HCT116 (cell line): ENCODE measurements around the gene SLIT1. TPM values are rescaled to one million over a fixed set of nuclear protein-coding genes. Genes with fewer than 3 reads are reported as not detected.
A peak's percentile ranks its signal among the peaks of the same experiment; 100 is the strongest.

Experiments used
- ATAC-seq: fragments of 200-7000 bp; cut with Tn5 transposase; 2 replicates; pipeline ENCODE4 v1.9.1; 2020; ENCODE audit warnings: mild to moderate bottlenecking, moderate library complexity
- BruUV-seq: library from RNA; stranded (reverse); fragments of 400-500 nt; replicated peaks from 2 replicates; lab custom pipeline; 2021; lab: Mats Ljungman, UMichigan
- CTCF ChIA-PET: fragments of 300-600 bp; sonication (Branson Sonifier 250); formaldehyde crosslinking; loops from one replicate; lab custom pipeline; 2021; ENCODE audit warnings: antibody characterized with exemption; lab: Charles Lee
- POLR2A ChIA-PET: fragments of 300-600, 350-600 bp; sonication (Branson Sonifier 250); formaldehyde crosslinking; loops from one replicate; lab custom pipeline; 2021; ENCODE audit warnings: antibody characterized with exemption; lab: Charles Lee
- RAD21 ChIA-PET, 2 experiments: fragments of 300-600 bp; sonication (Branson Sonifier 250); formaldehyde crosslinking; loops; one replicate each; lab custom pipeline; 2023; ENCODE audit warnings: low total read pairs in 2 of 2; ENCODE audit not compliant: uncharacterized antibody in 2 of 2, unreplicated experiment in 2 of 2, low non-redundant PET in 1 of 2; lab: Charles Lee
- DNase-seq: peaks from one replicate; pipeline ENCODE4 v3.0.0-alpha.2; 2010; ENCODE audit warnings: low read depth, low spot score
- H2AFZ ChIP-seq: fragments of 200-600 bp; shearing (Covaris generic), sonication (generic); 2 replicates; pipeline ENCODE4 v1.6.1; 2017; ENCODE audit warnings: low read depth, mixed run types, mixed read lengths, antibody characterized with exemption, low read length; ENCODE audit not compliant: poor library complexity, severe bottlenecking
- H3K27ac ChIP-seq: 2 replicates; pipeline ENCODE4 v1.5.1; 2012; ENCODE audit warnings: low read depth, low read length
- H3K27me3 ChIP-seq: fragments of 200-600 bp; sonication (generic); 2 replicates; pipeline ENCODE4 v1.6.1; 2016; ENCODE audit warnings: mixed run types, low read length, mixed read lengths; ENCODE audit not compliant: insufficient read depth
- H3K36me3 ChIP-seq, 2 experiments: fragments of 200-500 bp in 1 of 2; fragments of 200-600 bp in 1 of 2; sonication (Bioruptor generic) in 1 of 2; sonication (generic) in 1 of 2; 2 replicates each; pipeline versions ENCODE4 v1.5.1 to v1.6.1; 2014 to 2016; ENCODE audit warnings: low read length in 2 of 2, inconsistent platforms in 1 of 2, mixed read lengths in 1 of 2, mixed run types in 1 of 2; ENCODE audit not compliant: insufficient read depth in 2 of 2, control insufficient read depth in 1 of 2
- H3K4me1 ChIP-seq, 2 experiments: fragments of 200-600 bp in 1 of 2; sonication (generic) in 1 of 2; 2 replicates each; pipeline versions ENCODE4 v1.5.1 to v1.6.1; 2012 to 2017; ENCODE audit warnings: low read length in 2 of 2, inconsistent platforms in 1 of 2, mild to moderate bottlenecking in 1 of 2, mixed read lengths in 1 of 2, mixed run types in 1 of 2, moderate library complexity in 1 of 2; ENCODE audit not compliant: insufficient read depth in 2 of 2, control insufficient read depth in 1 of 2
- H3K4me2 ChIP-seq: fragments of 200-600 bp; sonication (generic); 2 replicates; pipeline ENCODE4 v1.6.1; 2017; ENCODE audit warnings: mixed run types, low read length, mixed read lengths
- H3K4me3 ChIP-seq, 2 experiments: fragments of 200-600 bp in 1 of 2; sonication (generic) in 1 of 2; replicated peaks in 1 of 2; 2 replicates each; pipeline ENCODE4 v1.5.1; 2011 to 2016; ENCODE audit warnings: low read length in 2 of 2, control low read depth in 1 of 2, low read depth in 1 of 2, mild to moderate bottlenecking in 1 of 2, mixed read lengths in 1 of 2, mixed run types in 1 of 2
- H3K79me2 ChIP-seq: fragments of 200-600 bp; sonication (generic); 2 replicates; pipeline ENCODE4 v1.6.1; 2017; ENCODE audit warnings: mild to moderate bottlenecking, mixed run types, low read length, moderate library complexity, mixed read lengths; ENCODE audit not compliant: insufficient read depth
- H3K9ac ChIP-seq: fragments of 200-600 bp; sonication (generic); 2 replicates; pipeline ENCODE4 v1.6.1; 2016; ENCODE audit warnings: low read length, mixed read lengths
- H3K9me2 ChIP-seq: fragments of 200-600 bp; sonication (generic), shearing (Covaris generic); 2 replicates; pipeline ENCODE4 v1.6.1; 2017; ENCODE audit warnings: mixed run types, mild to moderate bottlenecking, moderate library complexity; ENCODE audit not compliant: insufficient read depth
- H3K9me3 ChIP-seq, 2 experiments: fragments of 200-500 bp in 1 of 2; fragments of 200-600 bp in 1 of 2; sonication (Bioruptor generic) in 1 of 2; sonication (generic) in 1 of 2; 2 replicates each; pipeline ENCODE4 v1.6.1; 2014 to 2017; ENCODE audit warnings: low read length in 2 of 2, mixed read lengths in 2 of 2, inconsistent platforms in 1 of 2, low read depth in 1 of 2, mild to moderate bottlenecking in 1 of 2, mixed run types in 1 of 2, moderate library complexity in 1 of 2; ENCODE audit not compliant: control insufficient read depth in 1 of 2, insufficient read depth in 1 of 2
- H4K20me1 ChIP-seq: fragments of 200-600 bp; sonication (generic), shearing (Covaris generic); 2 replicates; pipeline ENCODE4 v1.6.1; 2017; ENCODE audit warnings: mixed run types, mild to moderate bottlenecking, moderate library complexity; ENCODE audit not compliant: insufficient read depth
- CBX3 ChIP-seq: IDR thresholded peaks from 2 replicates; pipeline ENCODE4 v1.6.1; 2012; ENCODE audit warnings: low read depth
- EGR1 ChIP-seq: IDR thresholded peaks from 2 replicates; pipeline ENCODE4 v1.6.1; 2012; ENCODE audit warnings: low read depth
- EZH2phosphoT487 ChIP-seq: fragments of 200-600 bp; IDR thresholded peaks from 2 replicates; pipeline ENCODE4 v1.6.1; 2018; ENCODE audit warnings: antibody characterized with exemption, borderline replicate concordance
- JUND ChIP-seq: IDR thresholded peaks from 2 replicates; pipeline ENCODE4 v1.6.1; 2012
- SP1 ChIP-seq: IDR thresholded peaks from 2 replicates; pipeline ENCODE4 v1.6.1; 2012; ENCODE audit warnings: low read depth
- SRF ChIP-seq: IDR thresholded peaks from 2 replicates; pipeline ENCODE4 v1.6.1; 2012; ENCODE audit warnings: low read depth
- YY1 ChIP-seq: IDR thresholded peaks from 2 replicates; pipeline ENCODE4 v1.6.1; 2011; ENCODE audit warnings: low read length, low read depth, moderate library complexity, mild to moderate bottlenecking; ENCODE audit not compliant: insufficient replicate concordance; ENCODE audit errors: extremely low read depth
- ZFX ChIP-seq: fragments of 450-650 bp; IDR thresholded peaks from 2 replicates; pipeline ENCODE4 v1.6.1; 2017
- ZNF274 ChIP-seq: fragments of 200-500 bp; sonication (Bioruptor generic); IDR thresholded peaks from 2 replicates; pipeline ENCODE4 v1.6.1; 2014; ENCODE audit warnings: mild to moderate bottlenecking, low read depth, low read length, inconsistent platforms
- intact Hi-C: fragments of 100-400 bp; cut with micrococcal nuclease; formaldehyde crosslinking; loops from 2 replicates; pipeline ENCODE4 v1.10.0; 2022
- total RNA-seq: library from RNA; stranded (reverse); gene quantifications from one replicate; pipeline ENCODE4 v1.2.1, GENCODE V29; 2021; ENCODE audit not compliant: unreplicated experiment
- TF ChIP-seq, protein P1 (sequence below): IDR thresholded peaks from 2 replicates; pipeline ENCODE4 v1.6.1; 2012; ENCODE audit warnings: low read depth

The SLIT1 gene
- total RNA-seq, 1 experiment from 2014 or later: 0.42 TPM

DNA sequence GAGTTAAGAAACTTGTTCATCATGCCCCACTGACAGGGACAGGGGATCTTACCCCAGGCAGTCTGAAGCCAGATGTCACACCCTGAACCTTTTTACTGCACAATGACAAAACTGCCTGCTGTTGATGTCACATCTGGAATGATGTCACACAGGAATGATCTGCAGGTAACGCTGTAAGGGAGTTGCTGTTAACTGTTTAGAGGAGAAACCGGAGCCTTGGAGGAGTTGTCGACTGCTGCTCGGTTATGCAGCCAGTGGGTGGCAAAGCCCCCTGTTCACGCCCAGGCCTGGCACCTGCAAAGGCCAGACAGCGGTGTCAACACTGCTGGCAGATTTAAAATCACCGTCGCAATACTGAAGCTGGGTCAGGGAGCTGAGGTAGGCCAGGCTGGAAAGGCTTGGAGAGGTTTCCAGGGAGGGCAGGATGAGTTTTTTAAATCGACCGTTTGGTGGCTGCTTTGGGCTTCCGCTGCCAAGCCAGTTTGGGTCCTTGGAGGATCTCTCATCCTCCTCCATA is 10.0 kb upstream of the SLIT1 start:
- H3K9me2 ChIP-seq: no peaks in the 10 kb centered on the region
- H3K4me2 ChIP-seq: peak overlapping the region; percentile 78
- peak overlapping the region; percentile 21; the same call in 1 of the 2 replicates for H3K27ac ChIP-seq
- peak overlapping the region; percentile 36 for H3K9ac ChIP-seq
- RAD21 ChIA-PET: no interaction called here
- no peaks in the 10 kb centered on the region; the same call in 1 of the 2 replicates for H3K27me3 ChIP-seq
- BruUV-seq: no TSS peak
- no peaks in the 10 kb centered on the region for H3K9me3 ChIP-seq
- peak; percentile 36 for ATAC-seq
- POLR2A ChIA-PET: no interaction called here
- DNase-seq: no peak
- H4K20me1 ChIP-seq: no peaks in the 10 kb centered on the region
- peaks cover 3 to 6% of the 10 kb centered on the region in 2 experiments; a peak in 1 of 4 replicates for H3K4me1 ChIP-seq
- intact Hi-C loops: loop anchor here (2.0 kb wide), 1 partner anchor 57 kb away; no protein-coding TSS in a partner anchor
- CTCF ChIA-PET: interaction anchor here (0.5 to 2.8 kb wide), 10 partner anchors 8 to 780 kb away, joined by 3 to 21 read pairs (median 5); no protein-coding TSS in a partner anchor
- H3K79me2 ChIP-seq: no peaks in the 10 kb centered on the region
- no peaks in the 10 kb centered on the region for H3K36me3 ChIP-seq
- H3K4me3 ChIP-seq: peak overlapping the region; percentile 29 to 58
- H2AFZ ChIP-seq: no peak overlapping the region
- TF ChIP-seq EGR1: no peak
- TF ChIP-seq ZNF274: no peak
- TF ChIP-seq, all 23 proteins: peak for 0

DNA sequence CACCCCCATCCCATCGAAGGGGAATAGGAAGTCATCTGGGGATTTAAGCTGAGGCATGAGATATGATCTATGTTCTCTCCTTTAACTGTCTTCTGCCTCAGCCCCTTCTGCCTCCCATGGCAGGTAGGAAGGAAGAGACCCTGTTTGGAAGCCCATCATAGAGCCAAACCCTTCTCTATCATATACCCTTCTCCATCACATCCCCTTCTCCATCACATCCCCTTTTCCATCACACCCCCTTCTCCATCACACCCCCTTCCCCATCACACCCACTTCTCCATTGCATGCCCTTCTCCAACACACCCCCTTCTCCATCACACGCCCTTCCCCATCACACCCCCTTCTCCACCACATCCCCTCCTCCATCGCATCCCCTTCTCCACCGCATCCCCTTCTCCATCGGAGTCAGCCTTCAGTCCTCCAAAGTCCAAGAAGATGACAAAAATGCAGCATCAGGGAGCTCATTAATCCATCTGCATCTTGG is 7.2 kb upstream of the SLIT1 start:
- Histone ChIP-seq H3K36me3 (no peaks in the 10 kb centered on the region), H3K9ac (no peak overlapping the region), H2AFZ (no peak overlapping the region), H3K4me2 (no peak overlapping the region), H3K79me2 (no peaks in the 10 kb centered on the region), H3K27me3 (no peaks in the 10 kb centered on the region; the same call in 1 of the 2 replicates), H3K4me3 (no peak overlapping the region), H3K4me1 (peaks cover 3 to 6% of the 10 kb centered on the region in 2 experiments; a peak in 1 of 4 replicates), H4K20me1 (no peaks in the 10 kb centered on the region), H3K9me3 (no peaks in the 10 kb centered on the region), H3K9me2 (no peaks in the 10 kb centered on the region), H3K27ac (no peak overlapping the region)
- ATAC-seq (no peak), DNase-seq (no peak)
- no TSS peak for BruUV-seq
- intact Hi-C loops: no loop called here
- POLR2A ChIA-PET: no interaction called here
- CTCF ChIA-PET: no interaction called here
- RAD21 ChIA-PET: no interaction called here
- TF ChIP-seq ZNF274: no peak
- TF ChIP-seq, protein P1, sequence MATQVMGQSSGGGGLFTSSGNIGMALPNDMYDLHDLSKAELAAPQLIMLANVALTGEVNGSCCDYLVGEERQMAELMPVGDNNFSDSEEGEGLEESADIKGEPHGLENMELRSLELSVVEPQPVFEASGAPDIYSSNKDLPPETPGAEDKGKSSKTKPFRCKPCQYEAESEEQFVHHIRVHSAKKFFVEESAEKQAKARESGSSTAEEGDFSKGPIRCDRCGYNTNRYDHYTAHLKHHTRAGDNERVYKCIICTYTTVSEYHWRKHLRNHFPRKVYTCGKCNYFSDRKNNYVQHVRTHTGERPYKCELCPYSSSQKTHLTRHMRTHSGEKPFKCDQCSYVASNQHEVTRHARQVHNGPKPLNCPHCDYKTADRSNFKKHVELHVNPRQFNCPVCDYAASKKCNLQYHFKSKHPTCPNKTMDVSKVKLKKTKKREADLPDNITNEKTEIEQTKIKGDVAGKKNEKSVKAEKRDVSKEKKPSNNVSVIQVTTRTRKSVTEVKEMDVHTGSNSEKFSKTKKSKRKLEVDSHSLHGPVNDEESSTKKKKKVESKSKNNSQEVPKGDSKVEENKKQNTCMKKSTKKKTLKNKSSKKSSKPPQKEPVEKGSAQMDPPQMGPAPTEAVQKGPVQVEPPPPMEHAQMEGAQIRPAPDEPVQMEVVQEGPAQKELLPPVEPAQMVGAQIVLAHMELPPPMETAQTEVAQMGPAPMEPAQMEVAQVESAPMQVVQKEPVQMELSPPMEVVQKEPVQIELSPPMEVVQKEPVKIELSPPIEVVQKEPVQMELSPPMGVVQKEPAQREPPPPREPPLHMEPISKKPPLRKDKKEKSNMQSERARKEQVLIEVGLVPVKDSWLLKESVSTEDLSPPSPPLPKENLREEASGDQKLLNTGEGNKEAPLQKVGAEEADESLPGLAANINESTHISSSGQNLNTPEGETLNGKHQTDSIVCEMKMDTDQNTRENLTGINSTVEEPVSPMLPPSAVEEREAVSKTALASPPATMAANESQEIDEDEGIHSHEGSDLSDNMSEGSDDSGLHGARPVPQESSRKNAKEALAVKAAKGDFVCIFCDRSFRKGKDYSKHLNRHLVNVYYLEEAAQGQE: no peak
- TF ChIP-seq YY1: no peak
- TF ChIP-seq SP1: no peak
- no peak for TF ChIP-seq ZFX
- TF ChIP-seq EGR1: no peak
- TF ChIP-seq JUND: no peak
- no peak for TF ChIP-seq EZH2phosphoT487
- no peak for TF ChIP-seq CBX3
- TF ChIP-seq SRF: no peak
